Measurements from ENCODE around the gene RAI14. TPM values are rescaled to one million over a fixed set of nuclear protein-coding genes. Genes with fewer than 3 reads are reported as not detected.

Gene RAI14
- total and polyA plus RNA-seq, 7 experiments from 2014 or later, result 0.32 to 0.98 (median 0.89) TPM; not detected in 4

DNA sequence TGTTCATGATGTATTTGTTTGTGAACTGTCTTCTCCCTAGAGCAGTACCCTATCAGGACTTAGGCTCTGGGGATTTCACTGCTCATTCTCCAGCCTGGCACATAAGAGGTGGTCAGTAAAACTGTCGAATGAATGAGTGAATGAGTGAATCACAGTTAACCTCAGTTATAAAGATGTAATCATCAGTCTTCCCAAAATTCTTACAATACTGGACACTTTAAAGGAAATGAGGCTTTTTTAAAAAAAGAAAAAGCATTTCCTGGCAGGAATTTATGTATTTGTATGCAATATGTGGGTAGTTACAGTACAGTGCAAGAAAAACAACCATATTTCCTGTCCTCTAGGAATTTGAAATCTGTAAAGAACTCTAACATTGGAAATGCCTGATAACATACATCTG, 59.6 kb downstream of the RAI14 start:
- Mint-ChIP-seq H3K27ac (no peak overlapping the region), H3K9me3 (peaks cover 0 to 3% (median 0%) of the 10 kb centered on the region in 11 donors), H3K27me3 (peaks cover 0 to 18% (median 5%) of the 10 kb centered on the region in 5 donors), H3K4me1 (peaks cover 0 to 1% (median 0%) of the 10 kb centered on the region in 7 donors), H3K36me3 (no peaks in the 10 kb centered on the region), H3K4me3 (no peak overlapping the region)
- no peaks in the 10 kb centered on the region for H3K9me3 ChIP-seq (ENCODE audit: control insufficient read depth in 2 of 3, low read length in 3 of 3)
- DNase-seq (no peak), ATAC-seq (no peak)
- no peaks in the 10 kb centered on the region for H3K4me1 ChIP-seq (ENCODE audit: control insufficient read depth in 2 of 2, insufficient read depth in 2 of 2, low read length in 2 of 2)
- POLR2A ChIA-PET, result no interaction called here
- H3K27ac ChIP-seq (ENCODE audit: low read depth, low read length), result no peak overlapping the region
- H3K36me3 ChIP-seq (ENCODE audit: control insufficient read depth in 2 of 3, insufficient read depth in 3 of 3, low read length in 3 of 3), result no peaks in the 10 kb centered on the region
- CTCF ChIA-PET, result no interaction called here
- H3K4me3 ChIP-seq (ENCODE audit: low read length), result no peak overlapping the region
- intact Hi-C loops (cut with micrococcal nuclease), result no loop called here
- H3K27me3 ChIP-seq (ENCODE audit: control insufficient read depth in 2 of 2, insufficient read depth in 2 of 2, low read length in 2 of 2), result no peaks in the 10 kb centered on the region

DNA sequence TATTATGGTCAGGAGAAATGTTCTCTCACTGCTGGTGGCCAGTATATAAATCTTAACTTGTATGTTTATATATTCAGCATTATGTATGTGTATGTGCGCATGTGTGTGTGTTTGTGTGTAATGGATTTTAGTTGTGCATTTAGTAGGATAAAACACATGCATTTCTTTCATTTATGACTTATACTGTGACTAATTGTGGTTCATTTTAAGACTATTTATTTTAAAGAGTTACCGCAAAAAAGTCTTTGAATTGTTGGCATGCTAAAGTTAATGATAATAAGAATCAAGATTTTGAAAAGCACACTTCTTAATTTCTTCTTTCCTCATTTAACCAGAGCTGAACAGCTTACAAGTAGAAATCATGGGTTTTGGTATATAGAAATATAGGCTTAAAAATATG, 60.9 kb downstream of the RAI14 start:
- H3K4me3 ChIP-seq (ENCODE audit: low read length), result no peak overlapping the region
- CTCF ChIA-PET, result no interaction called here
- H3K27ac ChIP-seq (ENCODE audit: low read depth, low read length), result no peak overlapping the region
- no peak for DNase-seq
- Mint-ChIP-seq H3K27ac (no peak overlapping the region), H3K9me3 (peaks cover 0 to 3% (median 0%) of the 10 kb centered on the region in 11 donors), H3K27me3 (peaks cover 0 to 24% (median 6%) of the 10 kb centered on the region in 5 donors), H3K4me3 (no peak overlapping the region), H3K36me3 (no peaks in the 10 kb centered on the region), H3K4me1 (peaks cover 0 to 1% (median 0%) of the 10 kb centered on the region in 7 donors)
- no peak for ATAC-seq
- POLR2A ChIA-PET, result no interaction called here
- no peaks in the 10 kb centered on the region for H3K27me3 ChIP-seq (ENCODE audit: control insufficient read depth in 2 of 2, insufficient read depth in 2 of 2, low read length in 2 of 2)
- no peaks in the 10 kb centered on the region for H3K36me3 ChIP-seq (ENCODE audit: control insufficient read depth in 2 of 3, insufficient read depth in 3 of 3, low read length in 3 of 3)
- intact Hi-C loops (cut with micrococcal nuclease), result no loop called here
- H3K9me3 ChIP-seq (ENCODE audit: control insufficient read depth in 2 of 3, low read length in 3 of 3), result no peaks in the 10 kb centered on the region
- H3K4me1 ChIP-seq (ENCODE audit: control insufficient read depth in 2 of 2, insufficient read depth in 2 of 2, low read length in 2 of 2), result no peaks in the 10 kb centered on the region

DNA sequence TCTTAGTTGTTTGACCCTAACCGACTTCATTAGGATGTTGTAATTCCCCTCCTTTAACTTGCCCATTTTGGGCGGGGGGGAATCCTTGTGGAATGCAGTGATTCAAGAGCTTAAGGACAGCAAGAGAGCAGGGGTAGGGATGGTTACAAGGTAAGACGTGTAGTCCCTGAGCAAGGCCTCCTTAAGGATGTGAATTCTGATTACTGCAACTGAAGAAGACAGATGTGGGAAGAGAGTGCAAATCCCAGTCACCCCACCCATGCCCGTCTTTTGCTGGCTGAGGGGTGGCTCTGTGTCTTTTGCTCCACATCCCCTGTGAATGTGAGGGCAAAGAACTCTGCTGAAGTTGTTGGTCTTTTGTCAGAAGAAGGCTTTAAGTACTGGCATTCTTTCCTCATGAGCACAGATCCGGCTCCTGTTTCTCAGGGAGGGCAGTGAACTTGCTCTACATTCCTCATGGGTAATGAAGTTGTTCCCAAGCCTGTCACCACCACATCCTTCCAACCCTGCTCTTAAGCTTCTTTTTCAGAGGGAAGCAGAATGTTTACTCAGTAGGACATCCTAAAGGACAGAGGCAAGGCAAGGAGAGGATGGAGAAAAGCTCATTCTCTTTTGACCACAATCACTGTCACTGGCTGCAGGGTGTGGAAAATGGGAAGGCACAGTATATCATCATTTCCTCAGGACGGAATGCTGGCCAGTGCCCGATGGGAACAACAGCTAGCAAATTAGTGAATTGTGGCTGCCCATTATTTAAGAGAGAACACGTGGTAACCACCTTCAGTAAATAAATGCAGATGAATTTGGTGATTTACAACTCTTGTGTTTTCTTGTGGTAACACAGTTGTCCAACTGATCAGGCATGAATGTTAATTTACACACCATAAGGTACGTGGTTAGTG, 61.5 kb downstream of the RAI14 start:
- Mint-ChIP-seq H3K9me3 (peaks cover 0 to 3% (median 0%) of the 10 kb centered on the region in 11 donors), H3K27ac (no peak overlapping the region), H3K36me3 (no peaks in the 10 kb centered on the region), H3K4me1 (peaks cover 0 to 1% (median 0%) of the 10 kb centered on the region in 7 donors), H3K4me3 (no peak overlapping the region), H3K27me3 (peaks cover 0 to 24% (median 10%) of the 10 kb centered on the region in 5 donors)
- Histone ChIP-seq H3K4me3 (ENCODE audit: low read length) (no peak overlapping the region), H3K4me1 (ENCODE audit: control insufficient read depth in 2 of 2, insufficient read depth in 2 of 2, low read length in 2 of 2) (no peaks in the 10 kb centered on the region), H3K36me3 (ENCODE audit: control insufficient read depth in 2 of 3, insufficient read depth in 3 of 3, low read length in 3 of 3) (no peaks in the 10 kb centered on the region), H3K27ac (ENCODE audit: low read depth, low read length) (no peak overlapping the region), H3K27me3 (ENCODE audit: control insufficient read depth in 2 of 2, insufficient read depth in 2 of 2, low read length in 2 of 2) (no peaks in the 10 kb centered on the region), H3K9me3 (ENCODE audit: control insufficient read depth in 2 of 3, low read length in 3 of 3) (no peaks in the 10 kb centered on the region)
- ChIA-PET POLR2A (no interaction called here), CTCF (no interaction called here)
- ATAC-seq, result no peak
- intact Hi-C loops (cut with micrococcal nuclease), result no loop called here
- no peak for DNase-seq

DNA sequence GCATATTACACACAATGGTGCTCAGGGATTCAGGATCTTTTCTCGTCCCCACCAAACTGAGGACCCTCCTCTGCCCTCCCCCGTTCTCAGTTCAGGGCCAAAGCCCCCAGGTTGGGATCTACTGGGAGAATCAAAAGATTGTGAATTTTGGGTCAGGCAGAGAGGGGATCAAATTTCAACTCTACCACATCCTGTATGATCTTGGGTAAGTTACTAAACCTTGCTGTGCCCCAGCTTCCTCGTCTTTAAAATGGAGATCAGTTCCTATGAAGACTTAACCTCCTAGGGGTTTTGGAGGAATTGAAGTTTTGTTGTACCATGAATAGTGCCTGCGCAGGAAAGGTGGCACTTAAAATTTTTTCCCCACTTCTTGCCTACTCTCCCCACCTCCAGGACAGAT, 62.4 kb downstream of the RAI14 start:
- intact Hi-C loops (cut with micrococcal nuclease), result no loop called here
- Mint-ChIP-seq H3K9me3 (peaks cover 0 to 1% (median 0%) of the 10 kb centered on the region in 11 donors), H3K36me3 (no peaks in the 10 kb centered on the region), H3K4me3 (no peak overlapping the region), H3K27me3 (peaks cover 0 to 20% (median 10%) of the 10 kb centered on the region in 5 donors), H3K4me1 (peaks cover 0 to 1% (median 0%) of the 10 kb centered on the region in 7 donors), H3K27ac (no peak overlapping the region)
- H3K4me1 ChIP-seq (ENCODE audit: control insufficient read depth in 2 of 2, insufficient read depth in 2 of 2, low read length in 2 of 2), result no peaks in the 10 kb centered on the region
- H3K27ac ChIP-seq (ENCODE audit: low read depth, low read length), result no peak overlapping the region
- no peaks in the 10 kb centered on the region for H3K9me3 ChIP-seq (ENCODE audit: control insufficient read depth in 2 of 3, low read length in 3 of 3)
- CTCF ChIA-PET, result no interaction called here
- DNase-seq (no peak), ATAC-seq (no peak)
- no peak overlapping the region for H3K4me3 ChIP-seq (ENCODE audit: low read length)
- no peaks in the 10 kb centered on the region for H3K36me3 ChIP-seq (ENCODE audit: control insufficient read depth in 2 of 3, insufficient read depth in 3 of 3, low read length in 3 of 3)
- no peaks in the 10 kb centered on the region for H3K27me3 ChIP-seq (ENCODE audit: control insufficient read depth in 2 of 2, insufficient read depth in 2 of 2, low read length in 2 of 2)
- POLR2A ChIA-PET, result no interaction called here

DNA sequence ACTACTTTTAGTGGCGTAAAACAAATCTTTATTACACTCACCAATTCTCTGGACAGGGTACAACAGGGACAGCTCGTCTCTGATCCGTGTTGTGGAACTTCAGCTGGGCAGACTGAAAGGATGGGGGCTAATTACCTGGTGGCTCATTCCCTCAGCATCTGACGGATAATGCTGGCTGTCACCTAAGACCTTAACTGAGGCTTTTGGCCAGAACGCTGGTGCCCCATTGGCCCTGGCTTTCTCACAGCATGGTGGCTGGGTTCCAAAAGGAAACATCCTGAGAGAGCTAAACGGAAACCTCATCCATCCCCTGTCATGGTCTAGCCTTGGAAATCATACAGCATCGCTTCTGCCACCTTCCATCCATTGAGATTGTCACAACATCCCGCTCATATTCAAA, 62.9 kb downstream of the RAI14 start:
- Mint-ChIP-seq H3K36me3 (no peaks in the 10 kb centered on the region), H3K4me1 (peaks cover 0 to 1% (median 0%) of the 10 kb centered on the region in 7 donors), H3K9me3 (peaks cover 0 to 1% (median 0%) of the 10 kb centered on the region in 11 donors), H3K27ac (no peak overlapping the region), H3K4me3 (no peak overlapping the region), H3K27me3 (peaks cover 0 to 20% (median 10%) of the 10 kb centered on the region in 5 donors)
- ChIA-PET POLR2A (no interaction called here), CTCF (no interaction called here)
- H3K4me3 ChIP-seq (ENCODE audit: low read length), result no peak overlapping the region
- DNase-seq (no peak), ATAC-seq (no peak)
- intact Hi-C loops (cut with micrococcal nuclease), result no loop called here
- no peaks in the 10 kb centered on the region for H3K9me3 ChIP-seq (ENCODE audit: control insufficient read depth in 2 of 3, low read length in 3 of 3)
- H3K4me1 ChIP-seq (ENCODE audit: control insufficient read depth in 2 of 2, insufficient read depth in 2 of 2, low read length in 2 of 2), result no peaks in the 10 kb centered on the region
- no peak overlapping the region for H3K27ac ChIP-seq (ENCODE audit: low read depth, low read length)
- no peaks in the 10 kb centered on the region for H3K27me3 ChIP-seq (ENCODE audit: control insufficient read depth in 2 of 2, insufficient read depth in 2 of 2, low read length in 2 of 2)
- H3K36me3 ChIP-seq (ENCODE audit: control insufficient read depth in 2 of 3, insufficient read depth in 3 of 3, low read length in 3 of 3), result no peaks in the 10 kb centered on the region

DNA sequence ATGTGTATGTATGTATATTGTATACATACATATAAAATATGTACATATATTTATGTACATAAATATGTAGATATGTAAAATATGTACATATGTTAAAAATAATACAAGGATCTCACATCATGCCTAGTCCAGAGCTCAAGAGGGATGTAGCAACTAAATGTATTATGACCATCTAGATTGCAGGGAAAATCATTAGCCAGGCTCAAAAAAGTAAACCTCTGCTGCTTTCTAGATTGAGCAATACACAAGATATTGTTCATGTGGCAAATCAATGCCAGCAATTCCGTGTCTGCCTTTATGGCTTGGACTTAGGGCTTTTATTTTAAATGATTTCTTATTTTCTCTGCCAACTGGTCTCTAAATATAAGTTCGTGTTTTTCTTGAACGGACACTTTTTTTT, 65.2 kb downstream of the RAI14 start:
- peaks cover 0 to 1% (median 0%) of the 10 kb centered on the region in 7 donors for H3K4me1 Mint-ChIP-seq
- H3K27ac Mint-ChIP-seq, result no peak overlapping the region
- intact Hi-C loops (cut with micrococcal nuclease), result no loop called here
- H3K4me3 Mint-ChIP-seq, result no peak overlapping the region
- POLR2A ChIA-PET, result no interaction called here
- H3K4me3 ChIP-seq (ENCODE audit: low read length), result no peak overlapping the region
- H3K9me3 Mint-ChIP-seq, result peaks cover 0 to 9% (median 0%) of the 10 kb centered on the region in 11 donors
- H3K4me1 ChIP-seq (ENCODE audit: control insufficient read depth in 2 of 2, insufficient read depth in 2 of 2, low read length in 2 of 2), result no peaks in the 10 kb centered on the region
- no peaks in the 10 kb centered on the region for H3K36me3 ChIP-seq (ENCODE audit: control insufficient read depth in 2 of 3, insufficient read depth in 3 of 3, low read length in 3 of 3)
- peaks cover 0 to 13% (median 4%) of the 10 kb centered on the region in 5 donors for H3K27me3 Mint-ChIP-seq
- DNase-seq, result no peak
- CTCF ChIA-PET, result interaction anchor here (0.9 kb wide), 1 partner anchor 162 kb away, joined by 3 read pairs; no protein-coding TSS in a partner anchor
- no peaks in the 10 kb centered on the region for H3K27me3 ChIP-seq (ENCODE audit: control insufficient read depth in 2 of 2, insufficient read depth in 2 of 2, low read length in 2 of 2)
- no peak for ATAC-seq
- no peaks in the 10 kb centered on the region for H3K9me3 ChIP-seq (ENCODE audit: control insufficient read depth in 2 of 3, low read length in 3 of 3)
- H3K36me3 Mint-ChIP-seq, result no peaks in the 10 kb centered on the region
- H3K27ac ChIP-seq (ENCODE audit: low read depth, low read length), result no peak overlapping the region

DNA sequence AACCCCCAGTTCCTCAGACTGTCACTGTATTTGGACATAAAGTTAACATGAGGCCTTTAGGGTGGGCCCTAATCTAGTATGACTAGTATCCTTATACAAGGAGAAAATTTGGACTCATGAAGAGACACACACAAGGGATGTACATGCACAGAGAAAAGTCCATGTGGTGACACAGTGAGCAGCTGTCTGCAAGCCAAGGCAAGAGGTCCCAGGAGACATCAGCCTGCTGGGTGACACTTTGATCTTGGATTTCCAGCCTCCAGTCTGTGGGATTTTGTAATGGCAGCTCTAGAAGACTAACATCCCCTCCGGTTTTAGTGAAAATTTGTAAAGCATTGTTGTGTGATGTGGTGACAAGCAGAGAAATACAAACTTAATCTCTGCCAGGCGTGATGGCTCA, 66.1 kb downstream of the RAI14 start:
- no peak overlapping the region for H3K27ac ChIP-seq (ENCODE audit: low read depth, low read length)
- CTCF ChIA-PET, result no interaction called here
- Mint-ChIP-seq H3K4me1 (no peaks in the 10 kb centered on the region), H3K27ac (no peak overlapping the region), H3K36me3 (no peaks in the 10 kb centered on the region), H3K4me3 (no peak overlapping the region), H3K27me3 (peaks cover 0 to 14% (median 0%) of the 10 kb centered on the region in 5 donors), H3K9me3 (peaks cover 0 to 17% (median 5%) of the 10 kb centered on the region in 11 donors)
- no peaks in the 10 kb centered on the region for H3K9me3 ChIP-seq (ENCODE audit: control insufficient read depth in 2 of 3, low read length in 3 of 3)
- no peak overlapping the region for H3K4me3 ChIP-seq (ENCODE audit: low read length)
- no peaks in the 10 kb centered on the region for H3K36me3 ChIP-seq (ENCODE audit: control insufficient read depth in 2 of 3, insufficient read depth in 3 of 3, low read length in 3 of 3)
- ATAC-seq (no peak), DNase-seq (no peak)
- no peaks in the 10 kb centered on the region for H3K27me3 ChIP-seq (ENCODE audit: control insufficient read depth in 2 of 2, insufficient read depth in 2 of 2, low read length in 2 of 2)
- H3K4me1 ChIP-seq (ENCODE audit: control insufficient read depth in 2 of 2, insufficient read depth in 2 of 2, low read length in 2 of 2), result no peaks in the 10 kb centered on the region
- POLR2A ChIA-PET, result no interaction called here
- intact Hi-C loops (cut with micrococcal nuclease), result no loop called here
